ENCODE data around the gene WDR3.

DNA sequence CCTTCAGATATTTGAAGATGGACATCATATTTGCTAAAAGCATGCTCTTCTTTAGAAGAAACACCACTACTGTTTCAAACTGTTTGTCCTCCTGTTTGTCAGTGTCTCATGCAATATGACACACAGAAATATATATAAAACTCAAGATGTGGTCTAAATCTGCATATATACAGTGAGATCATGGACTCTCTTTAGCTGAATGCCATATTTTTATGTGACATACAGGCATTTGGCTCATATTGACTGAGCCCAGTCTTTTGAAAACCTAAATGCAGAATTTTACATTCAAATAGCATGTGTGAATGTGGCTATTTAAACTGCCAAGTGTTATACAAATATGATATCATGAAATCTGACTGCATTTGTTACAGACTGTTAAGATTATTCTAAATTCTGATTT lies 18.5 kb upstream of the WDR3 start:
- TF ChIP-seq, protein P1, sequence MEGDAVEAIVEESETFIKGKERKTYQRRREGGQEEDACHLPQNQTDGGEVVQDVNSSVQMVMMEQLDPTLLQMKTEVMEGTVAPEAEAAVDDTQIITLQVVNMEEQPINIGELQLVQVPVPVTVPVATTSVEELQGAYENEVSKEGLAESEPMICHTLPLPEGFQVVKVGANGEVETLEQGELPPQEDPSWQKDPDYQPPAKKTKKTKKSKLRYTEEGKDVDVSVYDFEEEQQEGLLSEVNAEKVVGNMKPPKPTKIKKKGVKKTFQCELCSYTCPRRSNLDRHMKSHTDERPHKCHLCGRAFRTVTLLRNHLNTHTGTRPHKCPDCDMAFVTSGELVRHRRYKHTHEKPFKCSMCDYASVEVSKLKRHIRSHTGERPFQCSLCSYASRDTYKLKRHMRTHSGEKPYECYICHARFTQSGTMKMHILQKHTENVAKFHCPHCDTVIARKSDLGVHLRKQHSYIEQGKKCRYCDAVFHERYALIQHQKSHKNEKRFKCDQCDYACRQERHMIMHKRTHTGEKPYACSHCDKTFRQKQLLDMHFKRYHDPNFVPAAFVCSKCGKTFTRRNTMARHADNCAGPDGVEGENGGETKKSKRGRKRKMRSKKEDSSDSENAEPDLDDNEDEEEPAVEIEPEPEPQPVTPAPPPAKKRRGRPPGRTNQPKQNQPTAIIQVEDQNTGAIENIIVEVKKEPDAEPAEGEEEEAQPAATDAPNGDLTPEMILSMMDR (IDR thresholded peaks at IDR 0.05; ENCODE audit: low read depth, low read length, poor library complexity, severe bottlenecking), result no peak
- no peak for TF ChIP-seq EZH2phosphoT487 (IDR thresholded peaks at IDR 0.05; ENCODE audit: borderline replicate concordance, low read length)

All from DOHH2 (cell line).